Measurements from ENCODE around the gene DUSP1. TPM values are rescaled to one million over a fixed set of nuclear protein-coding genes. Genes with fewer than 3 reads are reported as not detected.
A peak's percentile ranks its signal among the peaks of the same experiment; 100 is the strongest.

Gene DUSP1
- total and polyA plus RNA-seq, 2 of the 4 experiments (the other 2 are of a cell fraction), result 304 to 467 TPM

- TF ChIP-seq MAZ (IDR thresholded peaks at IDR 0.05; ENCODE audit: borderline replicate concordance, low read depth, low read length), result no peak
These were observed 35.7 kb downstream of the DUSP1 start (continued) for GRCh38 chr5:172735141-172735831.

GRCh38 chr5:172733974-172734346 lies 37.0 kb downstream of the DUSP1 start:
- ATAC-seq (ENCODE audit: low read depth), result peak; percentile 25
- Histone ChIP-seq H3K4me2 (ENCODE audit: low read depth, low read length) (0 out of 2 replicates have a peak overlapping the region, but pooled peaks have one; percentile 16), H2BK15ac (ENCODE audit: low read depth, low read length) (peak overlapping the region; percentile 18; the same call in 1 of the 3 replicates), H4K8ac (ENCODE audit: low read depth in 2 of 2, low read length in 2 of 2) (peak overlapping the region; percentile 67 to 97), H3K23ac (ENCODE audit: low read depth, low read length) (0 out of 2 replicates have a peak overlapping the region, but pooled peaks have one; percentile 41), H2BK20ac (ENCODE audit: low read depth, low read length) (peak overlapping the region; percentile 67), H3K18ac (ENCODE audit: low read depth, low read length) (peak overlapping the region; percentile 51), H4K20me1 (ENCODE audit: insufficient read depth, low read length) (no peaks in the 10 kb centered on the region), H4K91ac (ENCODE audit: insufficient read depth, low read depth, low read length) (peak overlapping the region; percentile 90), H3K9me3 (ENCODE audit: control insufficient read depth, insufficient read depth, low read length) (no peaks in the 10 kb centered on the region), H2BK120ac (ENCODE audit: low read depth, low read length) (peak overlapping the region; percentile 90), H3K9ac (ENCODE audit: low read depth, low read length) (peak overlapping the region; percentile 5; the same call in 1 of the 2 replicates), H2BK5ac (ENCODE audit: low read depth, low read length, poor library complexity, severe bottlenecking) (peak overlapping the region; percentile 64), H4K5ac (ENCODE audit: low read depth, low read length) (peak overlapping the region; percentile 81), H3K4me1 (ENCODE audit: control insufficient read depth, insufficient read depth, low read length) (peaks cover 18% of the 10 kb centered on the region), H3K14ac (replicated peaks; ENCODE audit: low read depth, low read length) (peak overlapping the region; percentile 80), H3K36me3 (ENCODE audit: control insufficient read depth, insufficient read depth, low read length) (no peaks in the 10 kb centered on the region), H3K79me1 (ENCODE audit: low read depth in 1 of 2, low read length in 2 of 2) (no peaks in the 10 kb centered on the region; a peak in 1 of 4 replicates), H2AK5ac (ENCODE audit: low read depth, low read length) (peak overlapping the region; percentile 13), H3K27ac (ENCODE audit: insufficient read depth, low read length) (peak overlapping the region; percentile 30), H3K56ac (ENCODE audit: extremely low read depth, insufficient read depth, low read length) (no peak overlapping the region), H2AK9ac (replicated peaks; ENCODE audit: low read depth, low read length, poor library complexity) (peak overlapping the region; percentile 92), H2AFZ (replicated peaks; ENCODE audit: low read length, poor library complexity) (peak overlapping the region; percentile 93), H3K4ac (ENCODE audit: low read depth, low read length) (peak overlapping the region; percentile 91), H3K4me3 (ENCODE audit: insufficient read depth, low read depth, low read length) (no peak overlapping the region), H3K9me1 (ENCODE audit: insufficient read depth, low read length) (0 out of 2 replicates have a peak, but pooled peaks cover 18% of the 10 kb centered on the region), H3K27me3 (ENCODE audit: control insufficient read depth, insufficient read depth, low read length) (no peaks in the 10 kb centered on the region)
- dilution Hi-C loops (cut with HindIII; ENCODE audit: low sequenced_read_pairs, unreplicated experiment), result no loop called here
- BruUV-seq (replicated peaks), result no TSS peak
- CTCF ChIA-PET, result no interaction called here
- intact Hi-C loops (cut with micrococcal nuclease), result loop anchor here (5.0 kb wide), 1 partner anchor 33 kb away; no protein-coding TSS in a partner anchor
- POLR2A ChIA-PET (ENCODE audit: unreplicated experiment), result interaction anchor here (1.0 kb wide), 1 partner anchor 37 kb away, joined by 3 read pairs; the partner anchor contains the start of gene DUSP1
- DNase-seq, result no peak
- in situ Hi-C loops (cut with MboI; ENCODE audit: low sequenced_read_pairs), result no loop called here
- no CpG with 5 or more reads among the region's 4 CpGs for WGBS, 2 experiments (ENCODE audit: extremely low coverage in 2 of 2, insufficient read length in 1 of 2)
- TF ChIP-seq RAD21 (IDR thresholded peaks at IDR 0.05; ENCODE audit: low read length), result no peak
- TF ChIP-seq NFE2L2 (IDR thresholded peaks at IDR 0.05; ENCODE audit: low read depth, low read length), result no peak
- TF ChIP-seq BHLHE40 (IDR thresholded peaks at IDR 0.05; ENCODE audit: low read depth, low read length), result no peak
- no peak for TF ChIP-seq MAZ (IDR thresholded peaks at IDR 0.05; ENCODE audit: borderline replicate concordance, low read depth, low read length)
- TF ChIP-seq CEBPB (IDR thresholded peaks at IDR 0.05; ENCODE audit: low read depth, low read length), result no peak
- TF ChIP-seq CHD1 (IDR thresholded peaks at IDR 0.05; ENCODE audit: low read depth, low read length), result no peak
- no peak for TF ChIP-seq POLR2A (IDR thresholded peaks at IDR 0.05; ENCODE audit: low read depth, low read length)
- no peak for TF ChIP-seq RCOR1 (IDR thresholded peaks at IDR 0.05; ENCODE audit: insufficient replicate concordance, low read length)
- no peak for TF ChIP-seq FOS (IDR thresholded peaks at IDR 0.05; ENCODE audit: low read depth, low read length)
- no peak for TF ChIP-seq SMC3 (IDR thresholded peaks at IDR 0.05; ENCODE audit: low read depth, low read length)
- no peak for TF ChIP-seq ELK1 (IDR thresholded peaks at IDR 0.05; ENCODE audit: borderline replicate concordance, low read depth, low read length)
- TF ChIP-seq CTCF (conservative IDR thresholded peaks at IDR 0.05; ENCODE audit: low read depth, low read length), result no peak
- no peak for TF ChIP-seq RFX5 (IDR thresholded peaks at IDR 0.05; ENCODE audit: low read depth, low read length)
- TF ChIP-seq MXI1 (IDR thresholded peaks at IDR 0.05; ENCODE audit: borderline replicate concordance, low read depth, low read length), result no peak
